Osteocyte (in vitro differentiated cells): ENCODE results near the gene EFS. TPM values are rescaled to one million over a fixed set of nuclear protein-coding genes. Genes with fewer than 3 reads are reported as not detected.

Source experiments
- DNase-seq: peaks from one replicate; pipeline ENCODE4 v3.0.0; 2021; ENCODE audit warnings: mixed read lengths; ENCODE audit not compliant: unreplicated experiment; ENCODE audit errors: extremely low spot score
- H3K27ac Mint-ChIP-seq: one replicate; pipeline ENCODE4 v1.8.0; 2021; ENCODE audit warnings: mild to moderate bottlenecking, mixed read lengths; ENCODE audit not compliant: unreplicated experiment
- H3K27me3 Mint-ChIP-seq: one replicate; pipeline ENCODE4 v1.8.0; 2021; ENCODE audit warnings: mixed read lengths; ENCODE audit not compliant: unreplicated experiment
- H3K36me3 Mint-ChIP-seq: one replicate; pipeline ENCODE4 v1.8.0; 2021; ENCODE audit warnings: mixed read lengths; ENCODE audit not compliant: unreplicated experiment
- H3K4me1 Mint-ChIP-seq: one replicate; pipeline ENCODE4 v1.8.0; 2021; ENCODE audit warnings: mixed read lengths; ENCODE audit not compliant: unreplicated experiment
- H3K4me3 Mint-ChIP-seq: one replicate; pipeline ENCODE4 v1.8.0; 2021; ENCODE audit warnings: mild to moderate bottlenecking, moderate library complexity, mixed read lengths; ENCODE audit not compliant: unreplicated experiment
- H3K9me3 Mint-ChIP-seq: one replicate; pipeline ENCODE4 v1.8.0; 2021; ENCODE audit warnings: mixed read lengths; ENCODE audit not compliant: unreplicated experiment
- total RNA-seq: library from RNA; stranded (reverse); gene quantifications from 2 replicates; pipeline ENCODE4 v1.2.1, GENCODE V29; 2021
- TF ChIP-seq, protein P1 (sequence below): fragments of 200-600 bp; sonication (generic); IDR thresholded peaks from 2 replicates; pipeline ENCODE4 v1.5.0; 2021; ENCODE audit warnings: antibody characterized with exemption, mild to moderate bottlenecking, moderate library complexity

Gene EFS
- total RNA-seq, 1 donor from 2014 or later: 31.9 TPM

DNA sequence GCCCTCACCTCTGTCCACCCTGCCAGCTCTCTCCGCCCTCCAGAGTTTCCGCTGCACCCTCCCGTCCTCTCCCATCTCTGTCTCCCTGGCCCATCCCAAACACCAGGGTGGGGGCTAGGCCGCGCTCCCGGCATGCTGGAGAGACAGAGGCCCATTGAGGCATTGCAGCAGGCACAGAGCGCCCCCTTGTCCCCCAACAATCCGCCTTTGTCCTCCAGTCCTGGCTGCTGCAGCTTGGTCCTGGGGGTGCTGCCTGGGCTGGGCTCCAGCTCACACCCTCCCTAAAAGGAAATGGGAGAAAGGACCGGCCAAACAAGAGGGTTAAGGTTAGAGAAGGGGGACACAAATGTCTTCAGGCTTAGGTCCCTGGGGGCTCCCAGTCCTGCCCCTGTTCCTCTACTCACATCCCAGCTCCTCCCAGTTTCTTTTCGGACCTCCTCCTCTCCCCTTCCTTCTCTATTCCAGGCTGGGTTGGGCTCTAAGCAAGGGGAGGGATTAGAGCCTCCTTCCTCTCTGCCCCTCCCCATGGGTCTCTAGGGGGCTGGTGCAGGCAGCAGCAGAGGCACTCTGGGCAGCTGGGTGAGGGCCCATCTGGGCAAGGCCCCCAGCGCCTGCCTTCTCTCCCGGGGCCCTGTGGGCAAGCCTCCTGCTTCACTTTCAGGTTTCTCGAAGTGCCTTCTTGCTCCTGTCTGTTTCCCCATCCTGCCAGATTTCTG is 11.7 kb upstream of the EFS start, which contains the start of gene CMTM5:
TSS of gene CMTM5 (plus strand) at position 565 of the 716 bp plus-strand sequence. CDS start 206 bp downstream, outside the sequence.
- H3K36me3 Mint-ChIP-seq: no peaks in the 10 kb centered on the region
- peaks cover 4% of the 10 kb centered on the region for H3K4me1 Mint-ChIP-seq
- no peaks in the 10 kb centered on the region for H3K9me3 Mint-ChIP-seq
- DNase-seq: no peak
- TF ChIP-seq, protein P1, sequence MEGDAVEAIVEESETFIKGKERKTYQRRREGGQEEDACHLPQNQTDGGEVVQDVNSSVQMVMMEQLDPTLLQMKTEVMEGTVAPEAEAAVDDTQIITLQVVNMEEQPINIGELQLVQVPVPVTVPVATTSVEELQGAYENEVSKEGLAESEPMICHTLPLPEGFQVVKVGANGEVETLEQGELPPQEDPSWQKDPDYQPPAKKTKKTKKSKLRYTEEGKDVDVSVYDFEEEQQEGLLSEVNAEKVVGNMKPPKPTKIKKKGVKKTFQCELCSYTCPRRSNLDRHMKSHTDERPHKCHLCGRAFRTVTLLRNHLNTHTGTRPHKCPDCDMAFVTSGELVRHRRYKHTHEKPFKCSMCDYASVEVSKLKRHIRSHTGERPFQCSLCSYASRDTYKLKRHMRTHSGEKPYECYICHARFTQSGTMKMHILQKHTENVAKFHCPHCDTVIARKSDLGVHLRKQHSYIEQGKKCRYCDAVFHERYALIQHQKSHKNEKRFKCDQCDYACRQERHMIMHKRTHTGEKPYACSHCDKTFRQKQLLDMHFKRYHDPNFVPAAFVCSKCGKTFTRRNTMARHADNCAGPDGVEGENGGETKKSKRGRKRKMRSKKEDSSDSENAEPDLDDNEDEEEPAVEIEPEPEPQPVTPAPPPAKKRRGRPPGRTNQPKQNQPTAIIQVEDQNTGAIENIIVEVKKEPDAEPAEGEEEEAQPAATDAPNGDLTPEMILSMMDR: no peak
- H3K4me3 Mint-ChIP-seq: no peak within 1 kb of the TSS
- peaks cover 19% of the 10 kb centered on the region for H3K27me3 Mint-ChIP-seq
- H3K27ac Mint-ChIP-seq: no peak within 1 kb of the TSS

DNA sequence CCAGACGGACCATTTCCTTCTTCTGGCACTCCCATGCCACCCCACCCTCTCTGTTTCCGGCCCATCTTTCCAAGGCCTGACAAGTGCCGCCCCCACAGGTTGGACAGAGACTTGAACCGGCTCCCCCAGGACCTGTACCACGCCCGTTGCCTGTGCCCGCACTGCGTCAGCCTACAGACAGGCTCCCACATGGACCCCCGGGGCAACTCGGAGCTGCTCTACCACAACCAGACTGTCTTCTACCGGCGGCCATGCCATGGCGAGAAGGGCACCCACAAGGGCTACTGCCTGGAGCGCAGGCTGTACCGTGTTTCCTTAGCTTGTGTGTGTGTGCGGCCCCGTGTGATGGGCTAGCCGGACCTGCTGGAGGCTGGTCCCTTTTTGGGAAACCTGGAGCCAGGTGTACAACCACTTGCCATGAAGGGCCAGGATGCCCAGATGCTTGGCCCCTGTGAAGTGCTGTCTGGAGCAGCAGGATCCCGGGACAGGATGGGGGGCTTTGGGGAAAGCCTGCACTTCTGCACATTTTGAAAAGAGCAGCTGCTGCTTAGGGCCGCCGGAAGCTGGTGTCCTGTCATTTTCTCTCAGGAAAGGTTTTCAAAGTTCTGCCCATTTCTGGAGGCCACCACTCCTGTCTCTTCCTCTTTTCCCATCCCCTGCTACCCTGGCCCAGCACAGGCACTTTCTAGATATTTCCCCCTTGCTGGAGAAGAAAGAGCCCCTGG is 10.7 kb upstream of the EFS start:
- Mint-ChIP-seq H3K4me1 (peaks cover 4% of the 10 kb centered on the region), H3K27me3 (peaks cover 19% of the 10 kb centered on the region)

DNA sequence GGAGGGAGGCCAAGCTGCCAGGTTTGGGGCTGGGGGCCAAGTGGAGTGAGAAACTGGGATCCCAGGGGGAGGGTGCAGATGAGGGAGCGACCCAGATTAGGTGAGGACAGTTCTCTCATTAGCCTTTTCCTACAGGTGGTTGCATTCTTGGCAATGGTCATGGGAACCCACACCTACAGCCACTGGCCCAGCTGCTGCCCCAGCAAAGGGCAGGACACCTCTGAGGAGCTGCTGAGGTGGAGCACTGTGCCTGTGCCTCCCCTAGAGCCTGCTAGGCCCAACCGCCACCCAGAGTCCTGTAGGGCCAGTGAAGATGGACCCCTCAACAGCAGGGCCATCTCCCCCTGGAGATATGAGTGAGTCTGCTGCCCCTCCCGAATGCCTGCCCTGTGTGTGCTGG is 8.1 kb upstream of the EFS start:
- Mint-ChIP-seq H3K36me3 (no peaks in the 10 kb centered on the region), H3K4me1 (peaks cover 4% of the 10 kb centered on the region), H3K9me3 (no peaks in the 10 kb centered on the region), H3K27me3 (peaks cover 19% of the 10 kb centered on the region), H3K27ac (no peak overlapping the region), H3K4me3 (no peak overlapping the region)
- no peak for DNase-seq
- TF ChIP-seq, protein P1: no peak

More for the DNA sequence above, 10.7 kb upstream of the EFS start:
- Mint-ChIP-seq H3K9me3 (no peaks in the 10 kb centered on the region), H3K36me3 (no peaks in the 10 kb centered on the region), H3K4me3 (no peak overlapping the region), H3K27ac (no peak overlapping the region)
- TF ChIP-seq, protein P1: no peak
- DNase-seq: no peak

DNA sequence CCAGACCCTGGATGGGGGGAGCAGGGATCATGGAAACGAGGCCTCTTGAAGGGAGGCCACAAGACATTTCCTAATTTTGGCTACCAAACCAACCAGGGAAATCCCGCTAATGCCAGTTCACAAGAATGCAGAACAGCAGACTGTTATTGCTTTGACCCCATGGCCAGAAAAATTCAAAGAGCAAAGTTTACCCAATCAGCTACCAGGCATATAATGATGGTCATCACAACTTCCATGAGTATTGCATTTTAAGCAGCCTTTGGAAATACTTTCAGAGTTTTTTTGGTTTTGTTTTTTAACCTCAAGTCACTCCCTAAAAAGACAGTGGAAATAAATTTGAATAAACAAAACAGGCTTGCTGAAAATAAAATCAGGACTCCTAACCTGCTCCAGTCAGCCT is 7.5 kb upstream of the EFS start, which contains the start of gene IL25:
TSS of gene IL25 (plus strand) at position 301 of the 400 bp plus-strand sequence.
- no peaks in the 10 kb centered on the region for H3K36me3 Mint-ChIP-seq
- peaks cover 19% of the 10 kb centered on the region for H3K27me3 Mint-ChIP-seq
- H3K4me3 Mint-ChIP-seq: no peak within 1 kb of the TSS
- TF ChIP-seq, protein P1: no peak
- peaks cover 4% of the 10 kb centered on the region for H3K4me1 Mint-ChIP-seq
- no peak for DNase-seq
- H3K27ac Mint-ChIP-seq: no peak within 1 kb of the TSS
- no peaks in the 10 kb centered on the region for H3K9me3 Mint-ChIP-seq

DNA sequence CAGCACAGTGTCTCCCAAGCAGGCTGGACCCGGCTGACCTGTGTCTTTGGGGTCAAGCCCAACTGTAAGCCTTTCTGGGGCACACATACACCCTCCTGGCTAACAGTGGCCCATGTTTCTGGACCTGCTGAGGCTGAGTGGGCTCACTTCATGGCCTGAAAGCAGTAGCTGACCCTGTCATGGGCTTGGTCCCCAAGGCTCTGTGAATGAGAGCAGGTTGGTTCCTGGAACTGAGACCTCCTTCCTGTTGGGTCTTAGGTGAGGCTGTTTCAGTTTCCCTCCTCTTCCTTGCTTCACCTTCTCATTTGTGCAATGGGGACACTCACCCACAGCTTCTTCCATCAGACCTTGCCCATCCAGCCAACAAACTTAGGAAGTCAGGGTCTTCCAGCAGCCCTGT is 6.9 kb upstream of the EFS start:
- TF ChIP-seq, protein P1: no peak
- no peak overlapping the region for H3K27ac Mint-ChIP-seq
- H3K9me3 Mint-ChIP-seq: no peaks in the 10 kb centered on the region
- H3K4me3 Mint-ChIP-seq: no peak overlapping the region
- DNase-seq: no peak
- peaks cover 5% of the 10 kb centered on the region for H3K4me1 Mint-ChIP-seq
- H3K27me3 Mint-ChIP-seq: peaks cover 19% of the 10 kb centered on the region
- H3K36me3 Mint-ChIP-seq: no peaks in the 10 kb centered on the region
